Liver (tissue), 9 donors: ENCODE measurements around the gene TRIM8. TPM values are rescaled to one million over a fixed set of nuclear protein-coding genes. Genes with fewer than 3 reads are reported as not detected.

ENCODE experiments used
- DNase-seq: peaks from one replicate; pipeline ENCODE4 v3.0.0-alpha.2; 2017; ENCODE audit warnings: low spot score
- H3K27ac ChIP-seq, 2 donors: one replicate each; pipeline ENCODE4 v1.7.0; 2013; ENCODE audit warnings: inconsistent platforms in 2 of 2, low read length in 2 of 2, control low read depth in 1 of 2, low read depth in 1 of 2, mild to moderate bottlenecking in 1 of 2
- H3K27me3 ChIP-seq, 4 donors: one replicate each; pipeline versions ENCODE4 v1.6.1 to v1.7.0; 2013; ENCODE audit warnings: low read length in 3 of 4, inconsistent platforms in 1 of 4, mild to moderate bottlenecking in 1 of 4, moderate library complexity in 1 of 4; ENCODE audit not compliant: control insufficient read depth in 4 of 4, insufficient read depth in 4 of 4
- H3K36me3 ChIP-seq, 4 donors: one replicate each; pipeline versions ENCODE4 v1.6.1 to v1.7.0; 2013; ENCODE audit warnings: low read length in 3 of 4, mild to moderate bottlenecking in 3 of 4, low read depth in 1 of 4, moderate library complexity in 1 of 4; ENCODE audit not compliant: control insufficient read depth in 4 of 4, insufficient read depth in 3 of 4
- H3K4me1 ChIP-seq, 4 donors: one replicate each; pipeline versions ENCODE4 v1.6.1 to v1.7.0; 2013; ENCODE audit warnings: low read length in 3 of 4, mild to moderate bottlenecking in 3 of 4, moderate library complexity in 1 of 4; ENCODE audit not compliant: control insufficient read depth in 4 of 4, insufficient read depth in 4 of 4
- H3K4me3 ChIP-seq, 3 donors: one replicate each; pipeline versions ENCODE4 v1.6.1 to v1.7.0; 2013; ENCODE audit warnings: low read length in 3 of 3, control low read depth in 1 of 3, low read depth in 1 of 3, mild to moderate bottlenecking in 1 of 3
- H3K9ac ChIP-seq, 2 donors: one replicate each; pipeline ENCODE4 v1.7.0; 2013; ENCODE audit warnings: low read length in 2 of 2, mild to moderate bottlenecking in 2 of 2, moderate library complexity in 2 of 2, control low read depth in 1 of 2, low read depth in 1 of 2
- H3K9me3 ChIP-seq, 4 donors: one replicate each; pipeline versions ENCODE4 v1.6.1 to v1.7.0; 2013; ENCODE audit warnings: low read length in 3 of 4; ENCODE audit not compliant: control insufficient read depth in 4 of 4
- EGR1 ChIP-seq, 2 donors: IDR thresholded peaks; 2 replicates each; pipeline ENCODE4 v1.6.1; 2016 to 2018; ENCODE audit warnings: antibody characterized with exemption in 2 of 2, low read depth in 2 of 2
- FOXA1 ChIP-seq: IDR thresholded peaks from 2 replicates; pipeline ENCODE4 v1.6.1; 2016; ENCODE audit warnings: antibody characterized with exemption
- FOXA2 ChIP-seq: IDR thresholded peaks from 2 replicates; pipeline ENCODE4 v1.6.1; 2016; ENCODE audit warnings: antibody characterized with exemption
- GABPA ChIP-seq, 2 donors: IDR thresholded peaks in 1 of 2; conservative IDR thresholded peaks in 1 of 2; 2 replicates each; pipeline ENCODE4 v1.6.1; 2016; ENCODE audit warnings: antibody characterized with exemption in 2 of 2, mild to moderate bottlenecking in 1 of 2, moderate library complexity in 1 of 2
- HNF4G ChIP-seq: IDR thresholded peaks from 2 replicates; pipeline ENCODE4 v1.6.1; 2016; ENCODE audit warnings: antibody characterized with exemption
- MAX ChIP-seq: IDR thresholded peaks from 2 replicates; pipeline ENCODE4 v1.6.1; 2016; ENCODE audit warnings: antibody characterized with exemption
- NR2F2 ChIP-seq: IDR thresholded peaks from 2 replicates; pipeline ENCODE4 v1.6.1; 2016; ENCODE audit warnings: antibody characterized with exemption
- RAD21 ChIP-seq, 2 donors: IDR thresholded peaks; 2 replicates each; pipeline ENCODE4 v1.6.1; 2016; ENCODE audit warnings: antibody characterized with exemption in 2 of 2, mild to moderate bottlenecking in 2 of 2
- REST ChIP-seq: IDR thresholded peaks from 2 replicates; pipeline ENCODE4 v1.6.1; 2016; ENCODE audit warnings: antibody characterized with exemption, mild to moderate bottlenecking
- RXRA ChIP-seq, 2 donors: IDR thresholded peaks; 2 replicates each; pipeline ENCODE4 v1.6.1; 2017 to 2018; ENCODE audit warnings: antibody characterized with exemption in 2 of 2, mild to moderate bottlenecking in 1 of 2
- SP1 ChIP-seq: IDR thresholded peaks from 2 replicates; pipeline ENCODE4 v1.6.1; 2018; ENCODE audit warnings: antibody characterized with exemption, mild to moderate bottlenecking
- TAF1 ChIP-seq: conservative IDR thresholded peaks from 2 replicates; pipeline ENCODE4 v1.6.1; 2016; ENCODE audit warnings: antibody characterized with exemption, mild to moderate bottlenecking
- YY1 ChIP-seq: IDR thresholded peaks from 2 replicates; pipeline ENCODE4 v1.6.1; 2016; ENCODE audit warnings: antibody characterized with exemption, mild to moderate bottlenecking
- ZBTB33 ChIP-seq: IDR thresholded peaks from 2 replicates; pipeline ENCODE4 v1.6.1; 2016; ENCODE audit warnings: antibody characterized with exemption
- WGBS: extraction: QIAGEN DNeasy Blood & Tissue Kit; methylation state at CpG from one replicate; pipeline ENCODE4 v1.1.7; 2013; 5-methylcytosine and 5-hydroxymethylcytosine counted together
- polyA plus RNA-seq, 2 donors: library from polyadenylated mRNA; stranded (reverse) in 1 of 2; unstranded in 1 of 2; fragments of 200-250 nt in 1 of 2; fragments of >200 nt in 1 of 2; fragmentation: Nextera tagmentation in 1 of 2; extraction: Ambion mirVana in 1 of 2; gene quantifications; one replicate each; pipeline versions ENCODE4 v1.2.1 to v1.2.3, GENCODE V29; 2013 to 2015
- total RNA-seq, 2 donors: library from RNA; depleted of rRNA; stranded (reverse); fragments of >200 nt; gene quantifications; one replicate each; pipeline ENCODE4 v1.2.3, GENCODE V29; 2014
- donor health status: healthy.
- donor health status: healthy.
- donor health status: healthy.
- donor health status: healthy.
- donor health status: healthy.

Gene TRIM8
- total and polyA plus RNA-seq, 4 donors: 15.8 to 45.3 (median 30.6) TPM

- peak overlapping the region; percentile 74 to 94 for H3K27ac ChIP-seq
- H3K36me3 ChIP-seq: peaks cover 0 to 11% (median 5%) of the 10 kb centered on the region in 4 donors
These were observed 46.0 kb upstream of the TRIM8 start for GRCh38 chr10:102598243-102598642.

GRCh38 chr10:102599565-102600327 is 44.5 kb upstream of the TRIM8 start:
- 61% methylated on average over 7 of the region's 7 CpGs for WGBS
- no peak overlapping the region for H3K9ac ChIP-seq
- no peaks in the 10 kb centered on the region for H3K9me3 ChIP-seq
- DNase-seq: peak; percentile 75
- peak overlapping the region; percentile 43 to 49 for H3K27ac ChIP-seq
- H3K27me3 ChIP-seq: no peaks in the 10 kb centered on the region
- peaks cover 16 to 32% (median 23%) of the 10 kb centered on the region in 4 donors for H3K4me1 ChIP-seq
- no peak overlapping the region for H3K4me3 ChIP-seq
- peaks cover 0 to 19% (median 9%) of the 10 kb centered on the region in 4 donors for H3K36me3 ChIP-seq
- peak; percentile 34 for TF ChIP-seq SP1
- TF ChIP-seq NR2F2: peak; percentile 98
- no peak for TF ChIP-seq FOXA1

More at GRCh38 chr10:102598243-102598642, 46.0 kb upstream of the TRIM8 start:
- Histone ChIP-seq H3K4me1 (peaks cover 16 to 32% (median 23%) of the 10 kb centered on the region in 4 donors), H3K4me3 (no peak overlapping the region), H3K27me3 (no peaks in the 10 kb centered on the region), H3K9me3 (no peaks in the 10 kb centered on the region), H3K9ac (no peak overlapping the region)
- no peak for DNase-seq
- WGBS: 81% methylated on average over 8 of the region's 8 CpGs
- TF ChIP-seq RAD21 (IDR thresholded peaks at IDR 0.05) (no peak), TAF1 (no peak)

GRCh38 chr10:102600816-102601215 is 43.5 kb upstream of the TRIM8 start:
- peaks cover 0 to 19% (median 9%) of the 10 kb centered on the region in 4 donors for H3K36me3 ChIP-seq
- DNase-seq: no peak
- H3K27ac ChIP-seq: no peak overlapping the region
- peaks cover 16 to 29% (median 20%) of the 10 kb centered on the region in 4 donors for H3K4me1 ChIP-seq
- TF ChIP-seq ZBTB33 (no peak), NR2F2 (no peak), RXRA (IDR thresholded peaks at IDR 0.05) (no peak), YY1 (no peak), HNF4G (no peak), SP1 (no peak), TAF1 (no peak), EGR1 (IDR thresholded peaks at IDR 0.05; ENCODE audit: low read depth in 2 of 2) (no peak), MAX (no peak), FOXA2 (no peak)
- H3K27me3 ChIP-seq: no peaks in the 10 kb centered on the region
- no peak overlapping the region for H3K9ac ChIP-seq
- 95% methylated on average over 6 of the region's 6 CpGs for WGBS
- H3K4me3 ChIP-seq: no peak overlapping the region
- no peaks in the 10 kb centered on the region for H3K9me3 ChIP-seq

- WGBS: 94% methylated on average over 9 of the region's 9 CpGs
- H3K36me3 ChIP-seq: peaks cover 0 to 19% (median 9%) of the 10 kb centered on the region in 4 donors
- no peak overlapping the region for H3K27ac ChIP-seq
- H3K4me3 ChIP-seq: no peak overlapping the region
- peaks cover 12 to 21% (median 15%) of the 10 kb centered on the region in 4 donors for H3K4me1 ChIP-seq
- H3K9me3 ChIP-seq: no peaks in the 10 kb centered on the region
- TF ChIP-seq GABPA (IDR thresholded peaks at IDR 0.05 in 1 of 2, conservative IDR thresholded peaks at IDR 0.05 in 1 of 2) (no peak), HNF4G (no peak), RXRA (IDR thresholded peaks at IDR 0.05) (no peak), YY1 (no peak), FOXA2 (no peak), FOXA1 (no peak), NR2F2 (no peak), TAF1 (no peak), REST (no peak)
- no peaks in the 10 kb centered on the region for H3K27me3 ChIP-seq
- no peak for DNase-seq
- no peak overlapping the region for H3K9ac ChIP-seq
These were observed 42.6 kb upstream of the TRIM8 start for GRCh38 chr10:102601639-102602038.
